Measurements from ENCODE around the gene PTPRJ. TPM values are rescaled to one million over a fixed set of nuclear protein-coding genes. Genes with fewer than 3 reads are reported as not detected.
A peak's percentile ranks its signal among the peaks of the same experiment; 100 is the strongest.
"Not testable (repeated sequence)": the region's sequence is repeated elsewhere in the genome, so short reads cannot be mapped to it uniquely, and the experiment has no call there.

The PTPRJ gene
- total RNA-seq (2022) (42.9 and 59.4 TPM in 2 replicates), Bru-seq, nascent RNA (percentile 79 among the genes with signal in this experiment), BruChase-seq, experiment 1, labeled RNA remaining after a 6-hour chase (percentile 89 among the genes with signal in this experiment), BruChase-seq, experiment 2, labeled RNA remaining after a 2-hour chase (percentile 86 among the genes with signal in this experiment)
- long read RNA-seq, partial matches to known transcripts = 2 of 13 reads
- long read RNA-seq, other reads (novel, unspliced or antisense) = 11 of 13 reads

GRCh38 chr11:47980088-47980906 lies at the start of gene PTPRJ:
PTPRJ (plus strand) TSS chr11:47980559; CDS start chr11:47980913, 354 bp downstream.
- peak; percentile 52 for DNase-seq
- H3K27me3 Mint-ChIP-seq (ENCODE audit: unreplicated experiment) = no peaks in the 10 kb centered on the region
- no peaks in the 10 kb centered on the region for H3K9me3 Mint-ChIP-seq (ENCODE audit: low read depth, unreplicated experiment)
- peaks cover 34% of the 10 kb centered on the region for H3K4me1 Mint-ChIP-seq (ENCODE audit: low read depth, unreplicated experiment)
- H3K27ac Mint-ChIP-seq (ENCODE audit: unreplicated experiment) = no peak within 1 kb of the TSS
- BruUV-seq (replicated peaks) = no TSS peak
- peak within 1 kb of the TSS; percentile 77 for H3K4me3 Mint-ChIP-seq (ENCODE audit: low read depth, unreplicated experiment)
- peaks cover 24% of the 10 kb centered on the region for H3K36me3 Mint-ChIP-seq (ENCODE audit: insufficient read depth, unreplicated experiment)
- TF ChIP-seq CTCF (IDR thresholded peaks at IDR 0.05; ENCODE audit: unreplicated experiment) = no peak
- CTCF ChIA-PET = interaction anchor here (0.6 to 0.9 kb wide), 2 partner anchors 13 to 70 kb away, joined by 3 to 8 read pairs; no protein-coding TSS in a partner anchor
- intact Hi-C loops (cut with micrococcal nuclease; ENCODE audit: unreplicated experiment) = no loop called here

- CTCF ChIA-PET = interaction anchor here (0.7 to 2.1 kb wide), 4 partner anchors 14 to 268 kb away, joined by 3 to 7 read pairs (median 6); no protein-coding TSS in a partner anchor
- no peaks in the 10 kb centered on the region for H3K36me3 Mint-ChIP-seq (ENCODE audit: insufficient read depth, unreplicated experiment)
- no peak overlapping the region for H3K4me3 Mint-ChIP-seq (ENCODE audit: low read depth, unreplicated experiment)
- DNase-seq = no peak
- BruUV-seq (replicated peaks) = no TSS peak
- no peaks in the 10 kb centered on the region for H3K9me3 Mint-ChIP-seq (ENCODE audit: low read depth, unreplicated experiment)
- no peak overlapping the region for H3K27ac Mint-ChIP-seq (ENCODE audit: unreplicated experiment)
- peaks cover 22% of the 10 kb centered on the region for H3K4me1 Mint-ChIP-seq (ENCODE audit: low read depth, unreplicated experiment)
- no peaks in the 10 kb centered on the region for H3K27me3 Mint-ChIP-seq (ENCODE audit: unreplicated experiment)
- no peak for TF ChIP-seq CTCF (IDR thresholded peaks at IDR 0.05; ENCODE audit: unreplicated experiment)
- intact Hi-C loops (cut with micrococcal nuclease; ENCODE audit: unreplicated experiment) = no loop called here
These were observed 47.8 kb upstream of the PTPRJ start for GRCh38 chr11:47932544-47932943.

- CTCF ChIA-PET = interaction anchor here (0.7 to 2.8 kb wide), 8 partner anchors 9 to 269 kb away, joined by 4 to 13 read pairs (median 5); no protein-coding TSS in a partner anchor
- not testable (repeated sequence) for H3K36me3 Mint-ChIP-seq (ENCODE audit: insufficient read depth, unreplicated experiment); H3K9me3 Mint-ChIP-seq (ENCODE audit: low read depth, unreplicated experiment); DNase-seq; H3K27ac Mint-ChIP-seq (ENCODE audit: unreplicated experiment); H3K4me3 Mint-ChIP-seq (ENCODE audit: low read depth, unreplicated experiment); BruUV-seq (replicated peaks); H3K27me3 Mint-ChIP-seq (ENCODE audit: unreplicated experiment)
- peaks cover 35% of the 10 kb centered on the region for H3K4me1 Mint-ChIP-seq (ENCODE audit: low read depth, unreplicated experiment)
- intact Hi-C loops (cut with micrococcal nuclease; ENCODE audit: unreplicated experiment) = loop anchor here (1.0 to 2.0 kb wide), 2 partner anchors 119 to 177 kb away; no protein-coding TSS in a partner anchor
These were observed 46.6 kb upstream of the PTPRJ start for GRCh38 chr11:47933797-47934196.

- peaks cover 38% of the 10 kb centered on the region for H3K4me1 Mint-ChIP-seq (ENCODE audit: low read depth, unreplicated experiment)
- H3K27ac Mint-ChIP-seq (ENCODE audit: unreplicated experiment) = no peak overlapping the region
- no TSS peak for BruUV-seq (replicated peaks)
- H3K36me3 Mint-ChIP-seq (ENCODE audit: insufficient read depth, unreplicated experiment) = no peaks in the 10 kb centered on the region
- TF ChIP-seq CTCF (IDR thresholded peaks at IDR 0.05; ENCODE audit: unreplicated experiment) = no peak
- no peak for DNase-seq
- intact Hi-C loops (cut with micrococcal nuclease; ENCODE audit: unreplicated experiment) = no loop called here
- H3K4me3 Mint-ChIP-seq (ENCODE audit: low read depth, unreplicated experiment) = no peak overlapping the region
- no peaks in the 10 kb centered on the region for H3K9me3 Mint-ChIP-seq (ENCODE audit: low read depth, unreplicated experiment)
- CTCF ChIA-PET = no interaction called here
- H3K27me3 Mint-ChIP-seq (ENCODE audit: unreplicated experiment) = no peaks in the 10 kb centered on the region
These were observed 41.4 kb upstream of the PTPRJ start for GRCh38 chr11:47938791-47939560.
